ENCODE data around the gene CGNL1.

Gene CGNL1

GRCh38 chr15:57463360-57463759 lies 87.1 kb downstream of the CGNL1 start:
- no peak for DNase-seq

GRCh38 chr15:57464480-57464879 lies 88.2 kb downstream of the CGNL1 start:
- DNase-seq: no peak

GRCh38 chr15:57468486-57468885 lies 92.2 kb downstream of the CGNL1 start:
- no peak for DNase-seq

GRCh38 chr15:57470543-57470942 lies 94.2 kb downstream of the CGNL1 start:
- DNase-seq: no peak

- DNase-seq: no peak
Measured at GRCh38 chr15:57472861-57473260, 96.6 kb downstream of the CGNL1 start.

- no peak for DNase-seq
Measured at GRCh38 chr15:57476533-57476975, 100.2 kb downstream of the CGNL1 start.

- DNase-seq: no peak
Measured at GRCh38 chr15:57477736-57478522, 101.6 kb downstream of the CGNL1 start.

- DNase-seq: no peak
Measured at GRCh38 chr15:57479005-57479404, 102.7 kb downstream of the CGNL1 start.

- DNase-seq: no peak
Measured at GRCh38 chr15:57481038-57481705, 104.9 kb downstream of the CGNL1 start.

- no peak for DNase-seq
Measured at GRCh38 chr15:57485869-57486268, 109.6 kb downstream of the CGNL1 start.

- no peak for DNase-seq
Measured at GRCh38 chr15:57486833-57487232, 110.5 kb downstream of the CGNL1 start.

- DNase-seq: no peak
Measured at GRCh38 chr15:57489122-57489521, 112.8 kb downstream of the CGNL1 start.

GRCh38 chr15:57493351-57493750 lies 117.0 kb downstream of the CGNL1 start:
- DNase-seq: no peak

- no peak for DNase-seq
Measured at GRCh38 chr15:57494581-57494980, 118.3 kb downstream of the CGNL1 start.

GRCh38 chr15:57495041-57495440 lies 118.7 kb downstream of the CGNL1 start:
- DNase-seq: no peak

- DNase-seq: no peak
Measured at GRCh38 chr15:57495554-57496165, 119.4 kb downstream of the CGNL1 start.

GRCh38 chr15:57496594-57496945 lies 120.3 kb downstream of the CGNL1 start:
- no peak for DNase-seq

- DNase-seq: no peak
Measured at GRCh38 chr15:57496946-57497869, 120.9 kb downstream of the CGNL1 start.

- no peak for DNase-seq
Measured at GRCh38 chr15:57500256-57500655, 124.0 kb downstream of the CGNL1 start.

GRCh38 chr15:57500979-57501576 lies 124.8 kb downstream of the CGNL1 start:
- no peak for DNase-seq

- no peak for DNase-seq
Measured at GRCh38 chr15:57502116-57502515, 125.8 kb downstream of the CGNL1 start.

- DNase-seq: no peak
Measured at GRCh38 chr15:57503051-57503702, 126.9 kb downstream of the CGNL1 start.
